Measurements from ENCODE around the gene FBLN1. TPM values are rescaled to one million over a fixed set of nuclear protein-coding genes. Genes with fewer than 3 reads are reported as not detected.
"Not testable (repeated sequence)": the region's sequence is repeated elsewhere in the genome, so short reads cannot be mapped to it uniquely, and the experiment has no call there.

The FBLN1 gene
- total RNA-seq, 2 experiments from 2014 or later: 0.42 TPM; not detected in 1

DNA sequence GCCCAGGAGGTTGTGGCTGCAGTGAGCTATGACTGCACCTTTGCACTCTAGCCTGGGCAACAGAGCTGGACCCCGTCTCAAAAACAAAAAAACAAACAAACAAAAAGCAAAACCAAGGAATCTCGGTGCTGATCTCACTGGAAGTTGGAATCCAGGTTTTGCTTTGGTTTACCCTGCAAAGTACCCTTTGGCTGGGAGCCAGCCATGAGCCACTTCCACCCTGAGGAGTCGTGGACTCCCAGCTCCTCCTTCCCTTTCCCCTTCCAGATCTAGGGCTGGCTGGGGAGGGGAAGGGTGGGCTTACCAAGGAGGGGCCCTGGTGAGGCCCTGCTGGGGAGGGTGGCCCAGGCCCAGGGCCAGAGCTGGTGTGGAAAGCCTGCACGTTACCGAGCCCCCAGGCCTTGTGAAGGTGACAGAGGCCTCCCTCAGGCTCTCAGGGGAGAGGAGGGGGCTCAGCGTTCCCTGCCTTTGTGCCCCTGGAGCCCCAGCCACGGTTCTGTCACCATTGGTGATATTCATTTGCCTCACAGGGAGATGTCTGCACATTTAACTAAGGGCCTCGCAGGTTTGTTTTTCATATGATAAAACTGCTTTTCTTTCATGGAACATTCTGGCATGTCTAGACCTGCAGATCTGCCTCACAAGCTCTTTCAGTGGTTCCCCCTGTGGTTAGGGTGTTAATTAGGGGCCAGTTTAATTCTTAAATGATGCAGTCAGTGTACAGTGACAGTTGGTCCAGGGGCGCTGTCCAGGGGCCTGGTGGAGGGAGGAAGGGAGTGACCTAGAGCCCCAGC is 29.0 kb downstream of the FBLN1 start:
- no peaks in the 10 kb centered on the region for H3K9me3 Mint-ChIP-seq (ENCODE audit: low read depth)
- H3K4me3 Mint-ChIP-seq: no peak overlapping the region
- H3K36me3 Mint-ChIP-seq: no peaks in the 10 kb centered on the region
- CTCF ChIA-PET: no interaction called here
- H3K27ac Mint-ChIP-seq: no peak overlapping the region
- H3K4me1 Mint-ChIP-seq: no peaks in the 10 kb centered on the region
- no peak for ATAC-seq
- DNase-seq: no peak
- H3K27me3 Mint-ChIP-seq: peaks cover 6% of the 10 kb centered on the region

DNA sequence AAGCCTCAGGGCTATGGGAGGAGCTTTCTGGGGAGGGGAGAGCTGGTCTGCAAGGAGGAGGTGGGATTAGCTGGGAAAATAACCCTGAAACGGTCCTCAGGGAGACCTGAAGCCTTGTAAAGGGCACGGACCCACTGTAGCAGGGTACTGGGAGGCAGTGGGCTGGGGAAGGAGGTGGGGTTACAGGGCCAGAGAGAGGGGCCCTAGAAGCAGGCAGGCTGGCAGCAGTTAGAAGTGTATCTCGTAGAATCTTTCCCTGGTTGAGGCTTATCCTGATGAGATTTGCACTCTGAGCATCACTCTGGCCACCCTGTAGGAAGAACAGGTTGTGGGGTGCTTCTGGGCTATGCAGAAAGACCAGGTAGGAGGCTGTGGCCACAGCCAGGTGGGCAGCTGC is 29.6 kb downstream of the FBLN1 start:
- no peaks in the 10 kb centered on the region for H3K4me1 Mint-ChIP-seq
- H3K4me3 Mint-ChIP-seq: no peak overlapping the region
- H3K27ac Mint-ChIP-seq: no peak overlapping the region
- H3K9me3 Mint-ChIP-seq (ENCODE audit: low read depth): no peaks in the 10 kb centered on the region
- peaks cover 6% of the 10 kb centered on the region for H3K27me3 Mint-ChIP-seq
- no peak for DNase-seq
- H3K36me3 Mint-ChIP-seq: no peaks in the 10 kb centered on the region
- no peak for ATAC-seq
- CTCF ChIA-PET: no interaction called here

DNA sequence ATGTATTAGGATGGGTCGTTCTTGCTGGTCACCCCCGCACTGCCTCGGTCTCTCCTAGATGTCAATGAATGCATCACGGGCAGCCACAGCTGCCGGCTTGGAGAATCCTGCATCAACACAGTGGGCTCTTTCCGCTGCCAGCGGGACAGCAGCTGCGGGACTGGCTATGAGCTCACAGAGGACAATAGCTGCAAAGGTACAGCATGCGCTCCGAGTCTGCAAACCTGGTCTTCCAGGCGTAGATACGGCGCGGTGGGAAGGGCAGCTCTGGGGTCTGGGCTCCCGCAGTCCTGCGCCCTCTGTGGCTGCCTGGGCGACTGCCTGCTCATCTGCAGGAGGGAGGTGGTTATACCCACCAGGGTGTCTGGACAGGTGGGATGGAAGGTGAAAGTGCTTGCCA is 31.0 kb downstream of the FBLN1 start:
- Mint-ChIP-seq H3K4me3 (no peak overlapping the region), H3K27me3 (peaks cover 6% of the 10 kb centered on the region), H3K9me3 (ENCODE audit: low read depth) (no peaks in the 10 kb centered on the region), H3K4me1 (no peaks in the 10 kb centered on the region), H3K27ac (no peak overlapping the region), H3K36me3 (no peaks in the 10 kb centered on the region)
- CTCF ChIA-PET: no interaction called here
- ATAC-seq: no peak
- no peak for DNase-seq

DNA sequence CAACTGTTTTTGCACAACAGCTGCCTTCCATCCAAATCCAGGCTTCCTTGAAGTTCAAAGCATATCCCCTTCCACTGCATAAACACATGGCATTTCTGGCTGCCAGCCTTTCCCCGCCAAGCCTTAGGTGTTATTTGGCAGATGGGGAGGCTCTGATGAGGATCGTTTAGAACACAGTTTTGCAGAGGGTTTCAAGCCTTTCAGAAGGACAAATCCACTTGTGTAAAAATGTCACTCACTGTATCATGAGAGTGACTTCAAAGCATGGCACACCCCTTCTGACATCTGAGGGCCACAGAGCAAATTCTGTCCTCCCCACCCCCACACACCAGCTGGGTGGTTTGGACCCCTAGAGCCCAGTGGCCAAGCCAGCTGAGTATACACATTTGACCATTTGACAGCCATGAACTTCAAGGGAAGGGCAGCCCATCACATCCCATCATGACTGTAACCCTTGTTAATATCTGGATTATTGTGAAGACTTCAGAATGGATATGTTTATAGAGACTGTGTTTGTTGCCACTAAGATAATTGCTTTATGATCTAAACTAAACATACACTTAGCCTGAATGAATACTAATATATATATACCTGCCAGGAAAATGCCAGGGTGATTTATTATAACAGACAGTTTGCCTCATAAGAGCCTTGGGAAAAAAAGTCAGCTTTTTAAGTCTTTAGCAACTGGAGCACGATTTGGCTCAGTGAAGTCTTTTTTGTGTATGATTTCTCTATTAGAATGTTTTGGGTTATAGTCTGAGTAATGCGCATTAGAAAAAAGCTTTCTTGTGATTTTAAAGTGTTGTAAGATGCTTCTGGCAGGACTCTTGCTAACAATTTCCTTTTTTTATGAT is 31.9 kb downstream of the FBLN1 start:
- H3K27ac Mint-ChIP-seq: no peak overlapping the region
- no peak for ATAC-seq
- CTCF ChIA-PET: no interaction called here
- DNase-seq: no peak
- no peaks in the 10 kb centered on the region for H3K4me1 Mint-ChIP-seq
- H3K9me3 Mint-ChIP-seq (ENCODE audit: low read depth): no peaks in the 10 kb centered on the region
- H3K4me3 Mint-ChIP-seq: no peak overlapping the region
- peaks cover 8% of the 10 kb centered on the region for H3K27me3 Mint-ChIP-seq
- no peaks in the 10 kb centered on the region for H3K36me3 Mint-ChIP-seq

DNA sequence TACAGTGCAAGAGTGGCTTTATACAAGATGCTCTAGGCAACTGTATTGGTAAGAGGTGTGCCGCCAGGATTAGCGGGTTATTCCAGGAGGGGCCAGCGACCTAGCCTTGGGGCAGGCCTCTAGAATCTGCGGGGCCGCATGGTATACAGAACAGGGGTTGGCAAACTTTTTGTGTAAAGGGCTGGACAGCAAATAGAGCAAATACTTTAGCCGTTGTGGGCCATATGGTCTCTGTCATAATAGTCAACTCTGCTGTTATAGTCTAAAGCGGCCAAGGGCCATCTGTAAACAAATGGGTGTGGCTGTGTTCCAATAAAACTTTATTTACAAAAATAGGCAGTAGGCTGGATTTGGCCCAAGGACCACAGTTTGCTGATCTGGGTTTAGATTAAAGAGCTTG is 32.6 kb downstream of the FBLN1 start:
- CTCF ChIA-PET: no interaction called here
- no peaks in the 10 kb centered on the region for H3K4me1 Mint-ChIP-seq
- no peaks in the 10 kb centered on the region for H3K36me3 Mint-ChIP-seq
- no peaks in the 10 kb centered on the region for H3K9me3 Mint-ChIP-seq (ENCODE audit: low read depth)
- ATAC-seq: no peak
- no peak overlapping the region for H3K4me3 Mint-ChIP-seq
- DNase-seq: no peak
- no peak overlapping the region for H3K27ac Mint-ChIP-seq
- peaks cover 10% of the 10 kb centered on the region for H3K27me3 Mint-ChIP-seq

DNA sequence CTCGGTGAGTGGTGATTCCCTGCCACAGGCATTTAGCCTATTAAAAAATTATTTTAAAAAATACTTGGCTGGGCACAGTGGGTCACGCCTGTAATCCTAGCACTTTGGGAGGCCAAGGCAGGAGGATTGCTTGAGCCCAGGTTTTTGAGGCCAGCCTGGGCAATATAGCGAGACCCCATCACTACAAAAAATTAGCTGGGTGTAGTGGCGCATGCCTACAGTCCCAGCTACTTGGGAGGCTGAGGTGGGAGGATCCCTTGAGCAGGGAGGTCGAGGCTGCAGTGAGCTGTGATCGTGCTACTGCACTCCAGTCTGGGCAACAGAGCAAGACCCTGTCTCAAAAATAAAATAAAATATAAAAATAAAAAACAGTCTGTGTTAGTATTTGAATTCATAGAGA is 33.2 kb downstream of the FBLN1 start:
- H3K27ac Mint-ChIP-seq; CTCF ChIA-PET; H3K4me1 Mint-ChIP-seq; H3K4me3 Mint-ChIP-seq; ATAC-seq; H3K36me3 Mint-ChIP-seq; DNase-seq; H3K9me3 Mint-ChIP-seq (ENCODE audit: low read depth): not testable (repeated sequence)
- peaks cover 13% of the 10 kb centered on the region for H3K27me3 Mint-ChIP-seq

DNA sequence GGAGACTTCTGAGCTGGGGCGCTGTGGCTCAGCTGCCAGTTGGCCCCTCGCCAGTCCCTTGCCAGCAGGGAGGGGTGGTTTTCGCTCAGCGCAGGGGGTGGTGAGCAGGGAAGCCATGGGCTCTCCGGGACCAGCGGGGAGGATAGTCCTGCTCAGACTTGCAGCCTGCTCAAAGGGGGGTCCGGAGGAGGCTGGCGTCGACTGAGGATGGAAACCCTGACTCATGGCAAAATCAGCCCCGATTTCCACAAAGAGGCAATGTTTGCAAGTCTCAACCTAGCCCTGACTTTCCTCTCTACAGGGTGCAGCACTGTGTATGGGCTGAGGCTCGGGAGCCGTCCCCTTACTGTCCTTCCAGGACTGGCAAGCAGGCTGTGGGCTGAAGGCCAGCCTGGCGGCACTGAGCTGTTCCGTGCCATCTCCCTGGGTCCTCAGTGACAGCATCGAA is 35.1 kb downstream of the FBLN1 start:
- H3K4me3 Mint-ChIP-seq: no peak overlapping the region

DNA sequence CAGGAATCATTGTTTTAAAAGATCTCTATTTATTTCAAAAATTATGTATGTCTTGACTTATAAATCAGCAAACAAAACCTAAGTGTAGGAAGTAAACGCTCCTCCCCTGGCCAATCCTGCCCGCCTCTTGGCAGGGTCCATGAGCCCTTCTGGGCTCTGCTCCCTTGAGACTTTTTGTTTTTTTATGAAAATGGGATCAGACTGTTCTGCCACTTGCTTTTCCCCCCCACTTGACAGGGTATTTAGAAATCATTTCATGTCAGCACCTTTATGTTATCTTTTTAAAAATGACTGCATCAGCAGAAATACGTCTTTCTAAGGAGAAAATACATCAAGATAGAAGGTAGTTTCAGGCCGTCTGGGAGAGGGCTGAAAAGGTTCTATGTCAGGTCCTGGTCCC is 35.6 kb downstream of the FBLN1 start:
- Mint-ChIP-seq H3K9me3 (ENCODE audit: low read depth) (no peaks in the 10 kb centered on the region), H3K36me3 (no peaks in the 10 kb centered on the region), H3K27me3 (peaks cover 13% of the 10 kb centered on the region), H3K4me3 (no peak overlapping the region), H3K4me1 (no peaks in the 10 kb centered on the region), H3K27ac (no peak overlapping the region)
- CTCF ChIA-PET: no interaction called here
- ATAC-seq: no peak
- no peak for DNase-seq

More for the DNA sequence above, 35.1 kb downstream of the FBLN1 start:
- DNase-seq: no peak
- H3K27ac Mint-ChIP-seq: no peak overlapping the region
- no peak for ATAC-seq
- H3K27me3 Mint-ChIP-seq: peaks cover 13% of the 10 kb centered on the region
- no peaks in the 10 kb centered on the region for H3K9me3 Mint-ChIP-seq (ENCODE audit: low read depth)
- H3K36me3 Mint-ChIP-seq: no peaks in the 10 kb centered on the region
- CTCF ChIA-PET: no interaction called here
- H3K4me1 Mint-ChIP-seq: no peaks in the 10 kb centered on the region

DNA sequence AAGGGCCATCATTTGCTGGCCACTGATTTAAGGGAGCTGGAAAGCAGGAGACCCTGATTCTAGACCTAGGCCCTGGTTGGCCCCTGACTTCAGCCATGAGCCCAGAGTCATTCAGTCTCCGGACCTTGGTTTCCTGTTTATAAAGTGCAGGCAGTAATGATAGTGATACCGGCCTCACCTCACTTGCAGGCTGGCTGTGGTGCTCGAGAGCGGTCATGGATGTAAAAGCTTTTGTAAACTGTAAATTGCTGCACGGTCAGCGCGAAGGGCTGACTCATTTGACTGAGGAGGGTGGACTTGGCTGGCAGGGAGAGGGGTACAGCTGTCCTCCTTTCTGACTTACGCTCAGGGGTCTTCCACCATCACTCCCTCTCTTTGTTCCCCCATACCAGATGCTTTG is 37.4 kb downstream of the FBLN1 start:
- no peak overlapping the region for H3K27ac Mint-ChIP-seq
- CTCF ChIA-PET: interaction anchor here (1.1 kb wide), 1 partner anchor 13 kb away, joined by 3 read pairs; no protein-coding TSS in a partner anchor
- no peak overlapping the region for H3K4me3 Mint-ChIP-seq
- H3K27me3 Mint-ChIP-seq: peaks cover 10% of the 10 kb centered on the region
- H3K4me1 Mint-ChIP-seq: no peaks in the 10 kb centered on the region
- ATAC-seq: no peak
- H3K36me3 Mint-ChIP-seq: no peaks in the 10 kb centered on the region
- no peaks in the 10 kb centered on the region for H3K9me3 Mint-ChIP-seq (ENCODE audit: low read depth)
- no peak for DNase-seq

DNA sequence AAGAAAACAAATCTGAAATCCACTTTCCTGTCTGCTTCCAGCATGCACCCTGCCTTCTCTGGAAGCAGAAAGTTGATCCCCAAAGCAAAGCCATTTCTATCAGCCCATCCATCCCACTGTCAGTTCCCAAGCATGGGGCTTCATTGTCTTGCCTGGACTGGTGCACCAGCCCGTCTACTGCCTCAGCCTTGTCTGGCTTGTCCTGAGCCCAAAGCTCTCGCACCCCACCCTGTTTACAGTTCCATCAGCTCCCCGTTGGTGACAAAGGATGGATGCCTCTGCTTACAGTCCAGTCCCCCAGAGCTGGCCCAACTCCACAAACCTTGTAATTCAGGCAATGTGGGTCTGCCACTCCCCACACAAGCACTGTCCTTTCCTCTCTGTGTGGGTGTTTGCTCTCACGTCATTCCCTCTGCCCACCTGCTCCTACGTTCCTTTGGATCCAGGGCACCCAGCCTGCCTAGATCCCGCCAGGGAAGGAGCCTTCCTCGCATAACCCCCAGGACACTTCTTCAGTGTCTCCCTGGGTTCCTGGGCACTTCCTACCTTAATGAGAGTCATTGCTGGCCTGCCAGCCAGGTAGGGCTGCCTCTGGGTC is 38.8 kb downstream of the FBLN1 start:
- H3K4me1 Mint-ChIP-seq: no peaks in the 10 kb centered on the region
- CTCF ChIA-PET: no interaction called here
- no peaks in the 10 kb centered on the region for H3K36me3 Mint-ChIP-seq
- peaks cover 11% of the 10 kb centered on the region for H3K27me3 Mint-ChIP-seq
- no peak overlapping the region for H3K4me3 Mint-ChIP-seq
- ATAC-seq (no peak), DNase-seq (no peak)
- no peak overlapping the region for H3K27ac Mint-ChIP-seq
- no peaks in the 10 kb centered on the region for H3K9me3 Mint-ChIP-seq (ENCODE audit: low read depth)

DNA sequence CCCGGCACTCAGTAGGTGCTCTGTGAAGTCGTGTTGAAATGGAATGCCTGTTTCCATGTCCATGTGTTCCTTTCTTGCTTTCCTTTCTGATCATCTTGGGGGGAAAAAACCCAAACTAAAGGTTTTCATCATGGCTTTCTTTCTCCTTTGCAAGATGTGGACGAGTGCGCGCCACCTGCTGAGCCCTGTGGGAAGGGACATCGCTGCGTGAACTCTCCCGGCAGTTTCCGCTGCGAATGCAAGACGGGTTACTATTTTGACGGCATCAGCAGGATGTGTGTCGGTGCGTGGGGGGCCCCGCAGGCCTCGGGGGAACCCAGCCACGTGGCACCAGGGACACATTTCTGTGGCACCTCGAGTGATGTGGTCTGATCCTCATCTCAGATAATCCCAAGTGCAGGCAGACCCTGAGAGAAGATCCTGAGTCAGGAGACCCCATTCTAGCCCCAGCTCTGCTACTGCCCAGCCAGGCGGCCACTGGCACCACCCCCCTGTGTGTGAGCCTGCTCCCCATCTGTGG is 39.4 kb downstream of the FBLN1 start:
- DNase-seq: no peak
- CTCF ChIA-PET: no interaction called here
- Mint-ChIP-seq H3K36me3 (no peaks in the 10 kb centered on the region), H3K27ac (no peak overlapping the region), H3K9me3 (ENCODE audit: low read depth) (no peaks in the 10 kb centered on the region), H3K27me3 (peaks cover 13% of the 10 kb centered on the region), H3K4me1 (no peaks in the 10 kb centered on the region), H3K4me3 (no peak overlapping the region)
- no peak for ATAC-seq

DNA sequence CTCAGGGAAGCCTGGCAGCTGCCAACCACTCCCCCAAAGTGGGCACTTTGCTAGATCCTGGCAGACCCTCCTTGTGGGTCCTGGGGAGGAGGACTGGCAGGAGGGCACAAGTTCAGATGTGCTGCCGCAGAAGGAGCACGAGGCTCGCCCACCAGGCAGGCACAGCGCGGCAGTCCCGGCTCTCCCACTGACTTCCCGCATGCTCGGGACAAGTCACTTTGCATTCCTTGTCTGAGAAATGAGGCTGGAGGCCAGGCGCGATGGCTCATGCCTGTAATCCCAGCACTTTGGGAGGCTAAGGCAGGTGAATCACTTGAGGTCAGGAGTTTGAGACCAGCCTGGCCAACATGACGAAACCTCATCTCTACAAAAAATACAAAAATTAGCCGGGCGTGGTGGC is 40.1 kb downstream of the FBLN1 start:
- CTCF ChIA-PET; H3K27ac Mint-ChIP-seq; H3K4me3 Mint-ChIP-seq; H3K9me3 Mint-ChIP-seq (ENCODE audit: low read depth); ATAC-seq; H3K36me3 Mint-ChIP-seq; DNase-seq; H3K4me1 Mint-ChIP-seq: not testable (repeated sequence)
- H3K27me3 Mint-ChIP-seq: peaks cover 13% of the 10 kb centered on the region

DNA sequence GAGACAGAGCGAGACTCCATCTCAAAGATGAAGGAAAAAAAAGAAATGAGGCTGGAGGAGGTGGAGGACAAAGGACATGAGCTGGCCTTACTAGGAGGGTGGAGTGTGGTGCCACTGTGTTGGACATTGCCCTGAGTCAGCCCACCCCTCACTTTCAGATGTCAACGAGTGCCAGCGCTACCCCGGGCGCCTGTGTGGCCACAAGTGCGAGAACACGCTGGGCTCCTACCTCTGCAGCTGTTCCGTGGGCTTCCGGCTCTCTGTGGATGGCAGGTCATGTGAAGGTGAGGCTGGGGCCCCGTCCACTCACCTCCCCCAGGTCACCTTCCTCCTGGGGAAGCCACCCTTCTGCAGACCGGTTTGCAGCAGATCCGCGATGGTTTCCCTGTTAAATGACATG is 40.6 kb downstream of the FBLN1 start:
- CTCF ChIA-PET: no interaction called here

More for the DNA sequence above, 40.6 kb downstream of the FBLN1 start:
- H3K27me3 Mint-ChIP-seq: peaks cover 13% of the 10 kb centered on the region
- no peaks in the 10 kb centered on the region for H3K9me3 Mint-ChIP-seq (ENCODE audit: low read depth)
- no peak overlapping the region for H3K4me3 Mint-ChIP-seq
- H3K4me1 Mint-ChIP-seq: no peaks in the 10 kb centered on the region
- H3K36me3 Mint-ChIP-seq: no peaks in the 10 kb centered on the region
- DNase-seq (no peak), ATAC-seq (no peak)
- no peak overlapping the region for H3K27ac Mint-ChIP-seq
